NB4 (cell line): ENCODE data around the gene NBEA.

Experiments
- CTCF ChIP-seq: IDR thresholded peaks from one replicate; pipeline ENCODE4 v1.5.1; 2012; ENCODE audit warnings: low read depth, low read length
- MAX ChIP-seq: IDR thresholded peaks from 2 replicates; pipeline ENCODE4 v1.6.1; 2011; ENCODE audit warnings: low read depth, low read length
- POLR2A ChIP-seq: IDR thresholded peaks from 2 replicates; pipeline ENCODE4 v1.6.1; 2011; ENCODE audit warnings: mild to moderate bottlenecking; ENCODE audit not compliant: insufficient read length; ENCODE audit errors: extremely low read depth

GRCh38 chr13:35693134-35693784 is 751.2 kb downstream of the NBEA start:
- TF ChIP-seq MAX (no peak), CTCF (no peak), POLR2A (no peak)
